Upper lobe of left lung (tissue), 6 donors: ENCODE data around the gene ERBIN. TPM values are rescaled to one million over a fixed set of nuclear protein-coding genes. Genes with fewer than 3 reads are reported as not detected.

Experiments used
- ATAC-seq, 2 donors: fragments of 200-7000 bp; cut with Tn5 transposase; one replicate each; pipeline ENCODE4 v1.9.1; 2022; ENCODE audit warnings: mild to moderate bottlenecking in 2 of 2, moderate library complexity in 2 of 2; ENCODE audit not compliant: low FRiP score in 2 of 2
- DNase-seq, 2 donors: peaks; one replicate each; pipeline ENCODE4 v3.0.0-alpha.2; 2019 to 2020
- H3K27ac ChIP-seq, 4 donors: fragments of 200-600 bp; sonication (generic); one replicate each; pipeline ENCODE4 v1.5.1; 2016 to 2019
- H3K27me3 ChIP-seq, 4 donors: fragments of 200-600 bp; sonication (generic); one replicate each; pipeline ENCODE4 v1.5.1; 2017 to 2019
- H3K36me3 ChIP-seq, 4 donors: fragments of 200-600 bp; sonication (generic); one replicate each; pipeline ENCODE4 v1.5.1; 2016 to 2019
- H3K4me1 ChIP-seq, 4 donors: fragments of 200-600 bp; sonication (generic); one replicate each; pipeline ENCODE4 v1.5.1; 2018 to 2019
- H3K4me3 ChIP-seq, 4 donors: fragments of 200-600 bp; sonication (generic); one replicate each; pipeline ENCODE4 v1.5.1; 2017 to 2019; ENCODE audit warnings: mild to moderate bottlenecking in 2 of 4, moderate library complexity in 1 of 4
- H3K9me3 ChIP-seq, 4 donors: fragments of 200-600 bp; sonication (generic); one replicate each; pipeline ENCODE4 v1.5.1; 2018 to 2019
- CTCF ChIP-seq, 6 experiments: fragments of 450-650 bp in 4 of 6; fragments of 200-600 bp in 2 of 6; sonication (generic) in 2 of 6; IDR thresholded peaks; one replicate each; pipeline ENCODE4 v1.5.1; 2016 to 2019; ENCODE audit warnings: antibody characterized with exemption in 6 of 6
- EP300 ChIP-seq, 4 donors: sonication (generic); formaldehyde crosslinking; IDR thresholded peaks; one replicate each; pipeline ENCODE4 v1.5.1; 2017; ENCODE audit warnings: antibody characterized with exemption in 4 of 4, control low read depth in 2 of 4
- POLR2A ChIP-seq, 4 donors: fragments of 450-650 bp; IDR thresholded peaks; one replicate each; pipeline ENCODE4 v1.5.1; 2016 to 2017; ENCODE audit warnings: antibody characterized with exemption in 4 of 4, mild to moderate bottlenecking in 2 of 4
- POLR2AphosphoS5 ChIP-seq, 2 donors: sonication (generic); formaldehyde crosslinking; IDR thresholded peaks; one replicate each; pipeline ENCODE4 v1.5.1; 2017; ENCODE audit warnings: antibody characterized with exemption in 2 of 2
- WGBS, 2 donors: methylation state at CpG; one replicate each; pipeline ENCODE4 v1.1.5; 2017 to 2018; 5-methylcytosine and 5-hydroxymethylcytosine counted together
- total RNA-seq, 6 donors: library from RNA; depleted of rRNA in 4 of 6; stranded (reverse); fragments of >200 nt in 4 of 6; gene quantifications; one replicate each; pipeline versions ENCODE4 v1.1.0 to v1.2.1, GENCODE V29; 2016 to 2021
- donor health status: DM: no; HTN: no; CAD: no; lungs with moderate emphysema.
- donor health status: DM: no; HTN: yes; CAD: no; lungs with severe emphysema.

The ERBIN gene
- total RNA-seq, 6 donors from 2014 or later = 21.0 to 111 (median 58.2) TPM

DNA sequence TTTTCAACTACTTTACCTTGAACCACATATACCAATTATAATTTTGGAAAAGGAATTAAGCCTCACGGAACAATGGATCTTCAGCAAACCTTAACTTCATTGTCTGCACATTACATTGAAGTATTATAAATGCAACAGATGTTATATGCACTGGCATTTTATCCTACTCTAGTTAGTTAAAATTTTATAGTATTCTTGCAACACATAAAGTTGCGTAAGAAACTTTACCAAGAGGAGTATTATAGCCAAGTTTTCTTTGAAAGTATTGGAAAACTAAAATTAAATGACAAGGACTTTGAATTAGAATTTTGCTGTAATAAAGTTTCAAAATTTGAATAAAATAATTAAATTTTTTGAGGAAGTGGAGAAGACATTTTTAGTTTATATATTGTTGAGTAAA lies 154.3 kb downstream of the ERBIN start:
- 91 to 94% methylated on average over 2 of the region's 2 CpGs for WGBS, 2 donors

GRCh38 chr5:66089384-66089783 lies 163.0 kb downstream of the ERBIN start:
- Histone ChIP-seq H3K4me1 (no peaks in the 10 kb centered on the region), H3K36me3 (peaks cover 0 to 5% (median 0%) of the 10 kb centered on the region in 4 donors), H3K27me3 (no peaks in the 10 kb centered on the region), H3K9me3 (peaks cover 0 to 11% (median 8%) of the 10 kb centered on the region in 4 donors), H3K4me3 (no peak overlapping the region), H3K27ac (no peak overlapping the region)
- no peak for TF ChIP-seq CTCF (IDR thresholded peaks at IDR 0.05)
- TF ChIP-seq EP300 (IDR thresholded peaks at IDR 0.05) = no peak
- no peak for TF ChIP-seq POLR2A (IDR thresholded peaks at IDR 0.05)
- TF ChIP-seq POLR2AphosphoS5 (IDR thresholded peaks at IDR 0.05) = no peak
- WGBS, 2 donors = 98 to 100% methylated on average over 2 of the region's 2 CpGs
- no peak for DNase-seq
- no peak for ATAC-seq

More for the DNA sequence above, 154.3 kb downstream of the ERBIN start:
- Histone ChIP-seq H3K9me3 (no peaks in the 10 kb centered on the region), H3K27me3 (no peaks in the 10 kb centered on the region), H3K36me3 (peaks cover 0 to 29% (median 5%) of the 10 kb centered on the region in 4 donors), H3K4me1 (no peaks in the 10 kb centered on the region), H3K4me3 (no peak overlapping the region), H3K27ac (no peak overlapping the region)
- DNase-seq (no peak), ATAC-seq (no peak)
- TF ChIP-seq EP300 (IDR thresholded peaks at IDR 0.05) = no peak
- TF ChIP-seq POLR2AphosphoS5 (IDR thresholded peaks at IDR 0.05) = no peak
- no peak for TF ChIP-seq POLR2A (IDR thresholded peaks at IDR 0.05)
- TF ChIP-seq CTCF (IDR thresholded peaks at IDR 0.05) = no peak

DNA sequence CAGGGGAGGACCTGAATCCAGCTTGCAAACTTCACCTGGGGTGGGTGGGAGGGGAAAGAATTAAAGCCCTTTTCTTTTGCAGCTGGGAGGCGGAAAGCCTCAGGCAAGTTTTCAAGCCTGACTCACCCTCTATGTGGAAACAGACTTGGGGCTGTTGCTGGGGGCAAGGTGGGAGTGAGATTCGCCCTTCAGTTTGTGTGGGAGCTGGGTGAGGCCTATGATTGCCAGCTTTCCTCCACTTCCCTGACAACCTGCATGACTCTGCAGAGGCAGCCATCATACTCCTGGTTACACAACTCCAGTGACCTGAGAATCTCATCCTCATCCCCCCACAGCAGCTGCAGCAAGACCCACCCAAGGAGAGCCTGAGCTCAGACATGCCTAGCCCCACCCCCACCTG lies 174.5 kb downstream of the ERBIN start:
- Histone ChIP-seq H3K4me3 (no peak overlapping the region), H3K36me3 (no peaks in the 10 kb centered on the region), H3K4me1 (no peaks in the 10 kb centered on the region), H3K9me3 (peaks cover 13 to 38% (median 17%) of the 10 kb centered on the region in 4 donors), H3K27ac (no peak overlapping the region), H3K27me3 (no peaks in the 10 kb centered on the region)
- no peak for DNase-seq
- 100% methylated on average over 2 of the region's 2 CpGs; no CpG with 5 or more reads in 1 of the 2 donors for WGBS, 2 donors
- TF ChIP-seq POLR2AphosphoS5 (IDR thresholded peaks at IDR 0.05) = no peak
- TF ChIP-seq POLR2A (IDR thresholded peaks at IDR 0.05) = no peak
- TF ChIP-seq EP300 (IDR thresholded peaks at IDR 0.05) = no peak
- no peak for TF ChIP-seq CTCF (IDR thresholded peaks at IDR 0.05)
- ATAC-seq = no peak

- H3K27ac ChIP-seq = no peak overlapping the region
- peaks cover 0 to 40% (median 12%) of the 10 kb centered on the region in 4 donors for H3K9me3 ChIP-seq
- H3K27me3 ChIP-seq = no peaks in the 10 kb centered on the region
- H3K4me1 ChIP-seq = no peaks in the 10 kb centered on the region
- no peak for DNase-seq
- no peaks in the 10 kb centered on the region for H3K36me3 ChIP-seq
- TF ChIP-seq POLR2AphosphoS5 (IDR thresholded peaks at IDR 0.05) (no peak), CTCF (IDR thresholded peaks at IDR 0.05) (no peak), EP300 (IDR thresholded peaks at IDR 0.05) (no peak), POLR2A (IDR thresholded peaks at IDR 0.05) (no peak)
- no peak overlapping the region for H3K4me3 ChIP-seq
- ATAC-seq = no peak
- 93% methylated on average over 2 of the region's 2 CpGs for WGBS, 2 donors
Observed at GRCh38 chr5:66113160-66113559, 186.8 kb downstream of the ERBIN start.

DNA sequence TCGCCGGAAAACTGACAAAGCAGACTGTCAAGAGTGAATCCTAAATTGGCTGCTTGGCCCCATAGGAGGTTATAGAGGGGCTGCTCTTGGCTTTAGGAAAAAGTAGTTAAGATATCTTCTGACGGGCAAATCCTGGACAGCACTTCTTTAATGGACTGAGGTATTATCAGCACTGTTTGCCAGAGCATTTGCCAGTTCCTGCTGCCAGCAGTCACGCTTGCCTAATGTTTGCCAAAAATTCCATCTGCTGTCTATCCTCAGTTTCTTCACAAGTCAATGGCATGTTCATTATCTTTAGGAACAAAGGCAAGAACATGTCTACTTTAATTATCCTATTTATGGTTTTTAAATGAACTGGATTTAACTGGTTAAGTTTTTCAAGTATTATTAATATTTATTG lies 191.9 kb downstream of the ERBIN start:
- DNase-seq = no peak
- WGBS, 2 donors = 80 to 87% methylated on average over 4 of the region's 4 CpGs

More for the DNA sequence above, 191.9 kb downstream of the ERBIN start:
- no peak for TF ChIP-seq POLR2AphosphoS5 (IDR thresholded peaks at IDR 0.05)
- no peak for TF ChIP-seq CTCF (IDR thresholded peaks at IDR 0.05)
- no peak for TF ChIP-seq POLR2A (IDR thresholded peaks at IDR 0.05)
- no peak for TF ChIP-seq EP300 (IDR thresholded peaks at IDR 0.05)
- Histone ChIP-seq H3K27ac (no peak overlapping the region), H3K27me3 (no peaks in the 10 kb centered on the region), H3K4me3 (no peak overlapping the region), H3K4me1 (no peaks in the 10 kb centered on the region), H3K36me3 (no peaks in the 10 kb centered on the region), H3K9me3 (peaks cover 0 to 5% (median 2%) of the 10 kb centered on the region in 4 donors)
- ATAC-seq = no peak
